Measurements from ENCODE around the gene CCDC157.

CCDC157 gene

GRCh38 chr22:30411780-30412179 is 55.0 kb downstream of the CCDC157 start:
- no peak overlapping the region for H3K27ac Mint-ChIP-seq

GRCh38 chr22:30413001-30413400 is 56.2 kb downstream of the CCDC157 start:
- Mint-ChIP-seq H3K9me3 (no peaks in the 10 kb centered on the region), H3K4me1 (no peaks in the 10 kb centered on the region), H3K27ac (no peak overlapping the region), H3K4me3 (no peak overlapping the region), H3K36me3 (peaks cover 6% of the 10 kb centered on the region), H3K27me3 (no peaks in the 10 kb centered on the region)
- no peak for ATAC-seq (ENCODE audit: low read depth)
- DNase-seq (ENCODE audit: low spot score in 2 of 2): no peak

More at GRCh38 chr22:30411780-30412179, 55.0 kb downstream of the CCDC157 start:
- Mint-ChIP-seq H3K9me3 (no peaks in the 10 kb centered on the region), H3K27me3 (no peaks in the 10 kb centered on the region), H3K4me3 (no peak overlapping the region), H3K4me1 (no peaks in the 10 kb centered on the region), H3K36me3 (peaks cover 6% of the 10 kb centered on the region)
- DNase-seq (ENCODE audit: low spot score in 2 of 2): no peak
- no peak for ATAC-seq (ENCODE audit: low read depth)

GRCh38 chr22:30413745-30414524 is 57.1 kb downstream of the CCDC157 start:
- ATAC-seq (ENCODE audit: low read depth) (no peak), DNase-seq (ENCODE audit: low spot score in 2 of 2) (no peak)
- H3K27ac Mint-ChIP-seq: no peak overlapping the region
- no peaks in the 10 kb centered on the region for H3K9me3 Mint-ChIP-seq
- no peaks in the 10 kb centered on the region for H3K4me1 Mint-ChIP-seq
- no peaks in the 10 kb centered on the region for H3K27me3 Mint-ChIP-seq
- no peak overlapping the region for H3K4me3 Mint-ChIP-seq
- H3K36me3 Mint-ChIP-seq: peaks cover 6% of the 10 kb centered on the region

GRCh38 chr22:30414525-30415047 is 57.8 kb downstream of the CCDC157 start:
- DNase-seq (ENCODE audit: low spot score in 2 of 2): no peak
- ATAC-seq (ENCODE audit: low read depth): no peak
- Mint-ChIP-seq H3K27me3 (no peaks in the 10 kb centered on the region), H3K9me3 (no peaks in the 10 kb centered on the region), H3K4me1 (no peaks in the 10 kb centered on the region), H3K4me3 (no peak overlapping the region), H3K36me3 (peaks cover 6% of the 10 kb centered on the region), H3K27ac (no peak overlapping the region)

GRCh38 chr22:30416403-30416802 is 59.6 kb downstream of the CCDC157 start:
- peaks cover 6% of the 10 kb centered on the region for H3K36me3 Mint-ChIP-seq
- DNase-seq (ENCODE audit: low spot score in 2 of 2) (no peak), ATAC-seq (ENCODE audit: low read depth) (no peak)
- no peak overlapping the region for H3K4me3 Mint-ChIP-seq
- H3K4me1 Mint-ChIP-seq: no peaks in the 10 kb centered on the region
- no peaks in the 10 kb centered on the region for H3K27me3 Mint-ChIP-seq
- H3K27ac Mint-ChIP-seq: no peak overlapping the region
- no peaks in the 10 kb centered on the region for H3K9me3 Mint-ChIP-seq

GRCh38 chr22:30416837-30417236 is 60.0 kb downstream of the CCDC157 start:
- no peaks in the 10 kb centered on the region for H3K27me3 Mint-ChIP-seq
- peaks cover 6% of the 10 kb centered on the region for H3K36me3 Mint-ChIP-seq
- no peak overlapping the region for H3K27ac Mint-ChIP-seq

GRCh38 chr22:30420347-30421125 is 63.7 kb downstream of the CCDC157 start:
- Mint-ChIP-seq H3K9me3 (no peaks in the 10 kb centered on the region), H3K27me3 (no peaks in the 10 kb centered on the region), H3K4me3 (no peak overlapping the region), H3K27ac (no peak overlapping the region), H3K36me3 (peaks cover 6% of the 10 kb centered on the region), H3K4me1 (peaks cover 18% of the 10 kb centered on the region)
- no peak for ATAC-seq (ENCODE audit: low read depth)
- no peak for DNase-seq (ENCODE audit: low spot score in 2 of 2)

More at GRCh38 chr22:30416837-30417236, 60.0 kb downstream of the CCDC157 start:
- DNase-seq (ENCODE audit: low spot score in 2 of 2) (no peak), ATAC-seq (ENCODE audit: low read depth) (no peak)
- Mint-ChIP-seq H3K4me1 (no peaks in the 10 kb centered on the region), H3K9me3 (no peaks in the 10 kb centered on the region), H3K4me3 (no peak overlapping the region)

GRCh38 chr22:30421695-30422480 is 65.1 kb downstream of the CCDC157 start:
- Mint-ChIP-seq H3K36me3 (no peaks in the 10 kb centered on the region), H3K27ac (no peak overlapping the region), H3K27me3 (no peaks in the 10 kb centered on the region), H3K4me3 (peak overlapping the region; percentile 98), H3K9me3 (no peaks in the 10 kb centered on the region), H3K4me1 (peaks cover 29% of the 10 kb centered on the region)
- no peak for DNase-seq (ENCODE audit: low spot score in 2 of 2)
- no peak for ATAC-seq (ENCODE audit: low read depth)

GRCh38 chr22:30422481-30423300 is 65.9 kb downstream of the CCDC157 start:
- DNase-seq (ENCODE audit: low spot score in 2 of 2): no peak
- Mint-ChIP-seq H3K4me1 (peaks cover 30% of the 10 kb centered on the region), H3K27me3 (no peaks in the 10 kb centered on the region), H3K27ac (peak overlapping the region; percentile 94), H3K4me3 (peak overlapping the region; percentile 98), H3K36me3 (peaks cover 3% of the 10 kb centered on the region), H3K9me3 (no peaks in the 10 kb centered on the region)
- no peak for ATAC-seq (ENCODE audit: low read depth)

GRCh38 chr22:30423301-30423958 is 66.6 kb downstream of the CCDC157 start:
- no peak for ATAC-seq (ENCODE audit: low read depth)
- Mint-ChIP-seq H3K4me1 (peaks cover 30% of the 10 kb centered on the region), H3K4me3 (peak overlapping the region; percentile 98), H3K9me3 (no peaks in the 10 kb centered on the region), H3K27ac (peak overlapping the region; percentile 94), H3K36me3 (peaks cover 3% of the 10 kb centered on the region), H3K27me3 (no peaks in the 10 kb centered on the region)
- no peak for DNase-seq (ENCODE audit: low spot score in 2 of 2)

GRCh38 chr22:30423959-30424533 is 67.2 kb downstream of the CCDC157 start:
- Mint-ChIP-seq H3K36me3 (peaks cover 6% of the 10 kb centered on the region), H3K4me1 (peaks cover 30% of the 10 kb centered on the region), H3K27me3 (no peaks in the 10 kb centered on the region)

GRCh38 chr22:30424534-30425326 is 67.9 kb downstream of the CCDC157 start:
- ATAC-seq (ENCODE audit: low read depth): no peak
- DNase-seq (ENCODE audit: low spot score in 2 of 2): no peak
- Mint-ChIP-seq H3K9me3 (no peaks in the 10 kb centered on the region), H3K4me3 (peak overlapping the region; percentile 98), H3K27me3 (no peaks in the 10 kb centered on the region), H3K36me3 (peaks cover 7% of the 10 kb centered on the region), H3K4me1 (peaks cover 30% of the 10 kb centered on the region), H3K27ac (peak overlapping the region; percentile 94)

More at GRCh38 chr22:30423959-30424533, 67.2 kb downstream of the CCDC157 start:
- H3K27ac Mint-ChIP-seq: peak overlapping the region; percentile 94
- no peaks in the 10 kb centered on the region for H3K9me3 Mint-ChIP-seq
- H3K4me3 Mint-ChIP-seq: peak overlapping the region; percentile 98
- ATAC-seq (ENCODE audit: low read depth): peak; percentile 80
- DNase-seq (ENCODE audit: low spot score in 2 of 2): peak; percentile 88 to 93

All from memory B cell (primary cell).